GM23338 (cell line): ENCODE measurements around the gene RASGRP3. TPM values are rescaled to one million over a fixed set of nuclear protein-coding genes. Genes with fewer than 3 reads are reported as not detected.

Experiments
- CREB1 ChIP-seq: fragments of 250-450 bp; sonication (Bioruptor Pico); IDR thresholded peaks from 2 replicates; pipeline ENCODE4 v1.5.0; 2020; ENCODE audit warnings: low read depth, mild to moderate bottlenecking, moderate library complexity
- NANOG ChIP-seq: IDR thresholded peaks from 2 replicates; pipeline ENCODE4 v1.6.1; 2016; ENCODE audit warnings: antibody characterized with exemption, borderline replicate concordance
- polyA plus RNA-seq: library from polyadenylated mRNA; unstranded; fragments of >200 nt; fragmentation: Nextera tagmentation; extraction: Ambion mirVana; gene quantifications from 2 replicates; pipeline ENCODE4 v1.2.1, GENCODE V29; 2016
- total RNA-seq: library from RNA; depleted of rRNA; stranded (reverse); fragments of >200 nt; shearing (Covaris generic); gene quantifications from 2 replicates; pipeline ENCODE4 v1.2.3, GENCODE V29; 2014
- TF ChIP-seq, protein P1 (sequence below): fragments of 250-450 bp; sonication (Bioruptor Pico); IDR thresholded peaks from 2 replicates; pipeline ENCODE4 v1.5.0; 2020; ENCODE audit warnings: mild to moderate bottlenecking, moderate library complexity
- TF ChIP-seq, protein P2 (sequence below): IDR thresholded peaks from 2 replicates; pipeline ENCODE4 v1.6.1; 2016; ENCODE audit warnings: antibody characterized with exemption
- TF ChIP-seq, protein P3 (sequence below), 2 experiments: fragments of 200-600 bp in 1 of 2; sonication (generic) in 1 of 2; conservative IDR thresholded peaks; 2 replicates each; pipeline versions ENCODE4 v1.5.1 to v1.6.1; 2016 to 2017; ENCODE audit warnings: antibody characterized with exemption in 2 of 2, low read depth in 2 of 2, mild to moderate bottlenecking in 2 of 2, moderate library complexity in 1 of 2

Gene RASGRP3
- total and polyA plus RNA-seq, 2 experiments from 2014 or later, result 0.19 to 0.69 TPM

DNA sequence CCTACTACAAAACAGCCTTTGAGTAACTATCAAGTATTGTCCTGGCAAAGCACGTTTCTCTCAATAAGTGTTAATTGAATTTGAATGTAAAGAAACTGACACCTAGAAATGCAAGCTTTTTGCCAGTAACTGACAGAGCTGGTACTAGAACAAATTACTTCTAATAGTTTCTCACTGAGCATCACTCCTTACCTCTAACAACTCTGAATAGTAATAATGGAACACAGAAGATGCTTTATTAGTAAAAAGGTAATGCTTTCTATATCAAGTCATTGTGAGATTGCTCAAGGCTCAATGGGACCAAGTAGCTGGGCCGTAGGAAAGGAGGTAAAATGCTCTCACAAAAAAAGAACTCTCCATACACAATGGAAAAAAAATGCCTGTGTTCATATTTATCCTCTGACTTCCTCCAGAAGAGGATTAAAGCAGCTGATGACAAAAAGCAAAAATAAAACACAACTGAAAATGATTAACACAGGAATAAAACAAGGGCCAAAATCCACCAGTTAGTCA lies 11.8 kb downstream of the RASGRP3 start (continued):
- TF ChIP-seq, protein P1, sequence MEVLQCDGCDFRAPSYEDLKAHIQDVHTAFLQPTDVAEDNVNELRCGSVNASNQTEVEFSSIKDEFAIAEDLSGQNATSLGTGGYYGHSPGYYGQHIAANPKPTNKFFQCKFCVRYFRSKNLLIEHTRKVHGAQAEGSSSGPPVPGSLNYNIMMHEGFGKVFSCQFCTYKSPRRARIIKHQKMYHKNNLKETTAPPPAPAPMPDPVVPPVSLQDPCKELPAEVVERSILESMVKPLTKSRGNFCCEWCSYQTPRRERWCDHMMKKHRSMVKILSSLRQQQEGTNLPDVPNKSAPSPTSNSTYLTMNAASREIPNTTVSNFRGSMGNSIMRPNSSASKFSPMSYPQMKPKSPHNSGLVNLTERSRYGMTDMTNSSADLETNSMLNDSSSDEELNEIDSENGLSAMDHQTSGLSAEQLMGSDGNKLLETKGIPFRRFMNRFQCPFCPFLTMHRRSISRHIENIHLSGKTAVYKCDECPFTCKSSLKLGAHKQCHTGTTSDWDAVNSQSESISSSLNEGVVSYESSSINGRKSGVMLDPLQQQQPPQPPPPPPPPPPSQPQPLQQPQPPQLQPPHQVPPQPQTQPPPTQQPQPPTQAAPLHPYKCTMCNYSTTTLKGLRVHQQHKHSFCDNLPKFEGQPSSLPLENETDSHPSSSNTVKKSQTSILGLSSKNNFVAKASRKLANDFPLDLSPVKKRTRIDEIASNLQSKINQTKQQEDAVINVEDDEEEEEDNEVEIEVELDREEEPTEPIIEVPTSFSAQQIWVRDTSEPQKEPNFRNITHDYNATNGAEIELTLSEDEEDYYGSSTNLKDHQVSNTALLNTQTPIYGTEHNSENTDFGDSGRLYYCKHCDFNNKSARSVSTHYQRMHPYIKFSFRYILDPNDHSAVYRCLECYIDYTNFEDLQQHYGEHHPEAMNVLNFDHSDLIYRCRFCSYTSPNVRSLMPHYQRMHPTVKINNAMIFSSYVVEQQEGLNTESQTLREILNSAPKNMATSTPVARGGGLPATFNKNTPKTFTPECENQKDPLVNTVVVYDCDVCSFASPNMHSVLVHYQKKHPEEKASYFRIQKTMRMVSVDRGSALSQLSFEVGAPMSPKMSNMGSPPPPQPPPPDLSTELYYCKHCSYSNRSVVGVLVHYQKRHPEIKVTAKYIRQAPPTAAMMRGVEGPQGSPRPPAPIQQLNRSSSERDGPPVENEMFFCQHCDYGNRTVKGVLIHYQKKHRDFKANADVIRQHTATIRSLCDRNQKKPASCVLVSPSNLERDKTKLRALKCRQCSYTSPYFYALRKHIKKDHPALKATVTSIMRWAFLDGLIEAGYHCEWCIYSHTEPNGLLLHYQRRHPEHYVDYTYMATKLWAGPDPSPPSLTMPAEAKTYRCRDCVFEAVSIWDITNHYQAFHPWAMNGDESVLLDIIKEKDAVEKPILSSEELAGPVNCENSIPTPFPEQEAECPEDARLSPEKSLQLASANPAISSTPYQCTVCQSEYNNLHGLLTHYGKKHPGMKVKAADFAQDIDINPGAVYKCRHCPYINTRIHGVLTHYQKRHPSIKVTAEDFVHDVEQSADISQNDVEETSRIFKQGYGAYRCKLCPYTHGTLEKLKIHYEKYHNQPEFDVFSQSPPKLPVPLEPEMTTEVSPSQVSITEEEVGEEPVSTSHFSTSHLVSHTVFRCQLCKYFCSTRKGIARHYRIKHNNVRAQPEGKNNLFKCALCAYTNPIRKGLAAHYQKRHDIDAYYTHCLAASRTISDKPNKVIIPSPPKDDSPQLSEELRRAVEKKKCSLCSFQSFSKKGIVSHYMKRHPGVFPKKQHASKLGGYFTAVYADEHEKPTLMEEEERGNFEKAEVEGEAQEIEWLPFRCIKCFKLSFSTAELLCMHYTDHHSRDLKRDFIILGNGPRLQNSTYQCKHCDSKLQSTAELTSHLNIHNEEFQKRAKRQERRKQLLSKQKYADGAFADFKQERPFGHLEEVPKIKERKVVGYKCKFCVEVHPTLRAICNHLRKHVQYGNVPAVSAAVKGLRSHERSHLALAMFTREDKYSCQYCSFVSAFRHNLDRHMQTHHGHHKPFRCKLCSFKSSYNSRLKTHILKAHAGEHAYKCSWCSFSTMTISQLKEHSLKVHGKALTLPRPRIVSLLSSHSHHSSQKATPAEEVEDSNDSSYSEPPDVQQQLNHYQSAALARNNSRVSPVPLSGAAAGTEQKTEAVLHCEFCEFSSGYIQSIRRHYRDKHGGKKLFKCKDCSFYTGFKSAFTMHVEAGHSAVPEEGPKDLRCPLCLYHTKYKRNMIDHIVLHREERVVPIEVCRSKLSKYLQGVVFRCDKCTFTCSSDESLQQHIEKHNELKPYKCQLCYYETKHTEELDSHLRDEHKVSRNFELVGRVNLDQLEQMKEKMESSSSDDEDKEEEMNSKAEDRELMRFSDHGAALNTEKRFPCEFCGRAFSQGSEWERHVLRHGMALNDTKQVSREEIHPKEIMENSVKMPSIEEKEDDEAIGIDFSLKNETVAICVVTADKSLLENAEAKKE (CRISPR knock-in tag), result no peak
- TF ChIP-seq, protein P2, sequence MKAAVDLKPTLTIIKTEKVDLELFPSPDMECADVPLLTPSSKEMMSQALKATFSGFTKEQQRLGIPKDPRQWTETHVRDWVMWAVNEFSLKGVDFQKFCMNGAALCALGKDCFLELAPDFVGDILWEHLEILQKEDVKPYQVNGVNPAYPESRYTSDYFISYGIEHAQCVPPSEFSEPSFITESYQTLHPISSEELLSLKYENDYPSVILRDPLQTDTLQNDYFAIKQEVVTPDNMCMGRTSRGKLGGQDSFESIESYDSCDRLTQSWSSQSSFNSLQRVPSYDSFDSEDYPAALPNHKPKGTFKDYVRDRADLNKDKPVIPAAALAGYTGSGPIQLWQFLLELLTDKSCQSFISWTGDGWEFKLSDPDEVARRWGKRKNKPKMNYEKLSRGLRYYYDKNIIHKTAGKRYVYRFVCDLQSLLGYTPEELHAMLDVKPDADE, result no peak
- TF ChIP-seq CREB1 (CRISPR knock-in tag) (no peak), NANOG (no peak)
- TF ChIP-seq, protein P3, sequence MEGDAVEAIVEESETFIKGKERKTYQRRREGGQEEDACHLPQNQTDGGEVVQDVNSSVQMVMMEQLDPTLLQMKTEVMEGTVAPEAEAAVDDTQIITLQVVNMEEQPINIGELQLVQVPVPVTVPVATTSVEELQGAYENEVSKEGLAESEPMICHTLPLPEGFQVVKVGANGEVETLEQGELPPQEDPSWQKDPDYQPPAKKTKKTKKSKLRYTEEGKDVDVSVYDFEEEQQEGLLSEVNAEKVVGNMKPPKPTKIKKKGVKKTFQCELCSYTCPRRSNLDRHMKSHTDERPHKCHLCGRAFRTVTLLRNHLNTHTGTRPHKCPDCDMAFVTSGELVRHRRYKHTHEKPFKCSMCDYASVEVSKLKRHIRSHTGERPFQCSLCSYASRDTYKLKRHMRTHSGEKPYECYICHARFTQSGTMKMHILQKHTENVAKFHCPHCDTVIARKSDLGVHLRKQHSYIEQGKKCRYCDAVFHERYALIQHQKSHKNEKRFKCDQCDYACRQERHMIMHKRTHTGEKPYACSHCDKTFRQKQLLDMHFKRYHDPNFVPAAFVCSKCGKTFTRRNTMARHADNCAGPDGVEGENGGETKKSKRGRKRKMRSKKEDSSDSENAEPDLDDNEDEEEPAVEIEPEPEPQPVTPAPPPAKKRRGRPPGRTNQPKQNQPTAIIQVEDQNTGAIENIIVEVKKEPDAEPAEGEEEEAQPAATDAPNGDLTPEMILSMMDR (conservative IDR thresholded peaks at IDR 0.05; ENCODE audit: low read depth in 2 of 2), result no peak
